HG03108 (cell line): ENCODE data around the gene HDAC7.

Experiments used
- ATAC-seq: cut with Tn5 transposase; IDR thresholded peaks from one replicate; pipeline ENCODE4 v1.9.1; 2021; ENCODE audit warnings: moderate library complexity; ENCODE audit not compliant: unreplicated experiment

Gene HDAC7

DNA sequence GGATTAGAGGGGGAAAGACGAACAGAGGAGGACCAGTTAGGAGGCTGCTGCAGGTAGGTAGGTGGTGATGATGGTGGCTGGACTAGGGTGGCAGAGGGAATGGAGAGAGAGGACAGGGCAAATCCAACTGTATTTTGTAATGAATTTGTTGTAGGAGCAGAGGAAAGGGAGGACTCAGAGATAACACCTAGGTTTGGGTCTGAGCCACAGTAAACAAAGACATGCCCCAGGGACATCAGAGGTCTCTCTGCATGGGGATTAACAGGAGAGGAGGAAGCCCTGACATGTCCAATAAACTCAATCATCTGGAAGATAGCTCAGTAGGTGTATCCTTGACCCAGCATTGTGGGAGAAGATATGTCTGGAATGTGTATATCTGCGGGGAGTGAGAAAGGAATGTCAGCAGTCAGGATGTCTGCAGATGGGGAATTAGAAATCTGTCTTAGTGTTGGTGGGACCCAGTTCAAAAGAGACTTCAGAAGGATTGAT, 51.3 kb downstream of the HDAC7 start:
- ATAC-seq: no peak

DNA sequence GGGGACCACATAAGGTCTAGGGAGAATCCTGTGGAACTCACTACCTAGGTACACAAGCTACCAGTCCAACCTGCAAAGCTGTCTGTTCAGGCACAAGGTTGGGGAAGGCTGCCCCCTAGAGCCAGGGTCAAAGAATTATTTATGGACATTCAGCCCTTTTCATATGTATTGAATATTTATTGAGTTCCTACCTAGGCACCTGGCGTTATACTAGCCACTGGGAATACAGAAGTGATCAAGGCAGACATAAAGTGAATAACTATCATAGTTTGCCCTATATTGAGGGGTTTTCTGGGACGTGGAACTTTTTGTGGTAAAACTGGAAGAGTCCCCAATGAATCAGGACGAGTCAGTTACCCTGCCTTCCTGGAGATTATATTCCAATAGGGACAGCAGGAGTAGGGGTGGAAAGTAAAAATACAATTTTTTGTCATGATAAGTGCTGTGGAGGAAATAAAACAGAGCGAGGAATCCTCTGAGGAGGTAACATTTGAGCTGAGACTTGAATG, 52.4 kb downstream of the HDAC7 start:
- no peak for ATAC-seq

DNA sequence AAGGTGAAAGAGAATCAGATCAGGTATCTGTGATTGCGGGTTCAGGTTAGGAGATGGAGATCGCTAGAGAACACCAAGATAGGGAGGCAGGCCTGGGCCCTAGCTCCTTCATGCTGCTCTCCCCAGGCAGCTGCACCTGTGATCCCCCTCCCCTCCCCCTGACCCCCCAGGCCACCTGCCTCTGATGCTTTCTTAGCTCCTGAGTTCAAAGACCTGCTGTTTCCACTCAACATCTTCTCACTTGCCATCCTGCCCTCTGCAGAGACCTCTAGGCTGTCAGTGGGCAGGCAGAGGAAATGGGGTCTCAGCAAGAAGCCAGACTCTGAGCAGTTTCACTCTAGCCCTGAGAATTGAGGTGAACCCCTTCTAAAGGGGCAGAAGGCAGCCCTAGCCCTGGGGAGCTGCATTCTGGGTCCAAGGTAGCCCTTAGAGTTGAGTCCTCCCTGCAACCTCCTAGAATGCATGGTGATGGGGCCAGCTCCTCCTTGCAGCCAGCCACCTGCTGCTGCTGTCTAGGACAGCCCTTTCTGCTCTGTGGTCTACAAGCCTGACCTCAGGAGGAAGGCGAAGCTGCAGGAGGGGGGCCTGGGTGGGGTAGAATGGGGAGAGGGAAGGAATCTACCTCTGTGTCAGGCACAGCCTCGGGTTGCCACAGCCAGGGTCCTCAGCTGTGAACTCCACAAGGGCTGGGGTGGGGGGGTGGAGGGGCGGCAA, 53.0 kb downstream of the HDAC7 start:
- no peak for ATAC-seq

DNA sequence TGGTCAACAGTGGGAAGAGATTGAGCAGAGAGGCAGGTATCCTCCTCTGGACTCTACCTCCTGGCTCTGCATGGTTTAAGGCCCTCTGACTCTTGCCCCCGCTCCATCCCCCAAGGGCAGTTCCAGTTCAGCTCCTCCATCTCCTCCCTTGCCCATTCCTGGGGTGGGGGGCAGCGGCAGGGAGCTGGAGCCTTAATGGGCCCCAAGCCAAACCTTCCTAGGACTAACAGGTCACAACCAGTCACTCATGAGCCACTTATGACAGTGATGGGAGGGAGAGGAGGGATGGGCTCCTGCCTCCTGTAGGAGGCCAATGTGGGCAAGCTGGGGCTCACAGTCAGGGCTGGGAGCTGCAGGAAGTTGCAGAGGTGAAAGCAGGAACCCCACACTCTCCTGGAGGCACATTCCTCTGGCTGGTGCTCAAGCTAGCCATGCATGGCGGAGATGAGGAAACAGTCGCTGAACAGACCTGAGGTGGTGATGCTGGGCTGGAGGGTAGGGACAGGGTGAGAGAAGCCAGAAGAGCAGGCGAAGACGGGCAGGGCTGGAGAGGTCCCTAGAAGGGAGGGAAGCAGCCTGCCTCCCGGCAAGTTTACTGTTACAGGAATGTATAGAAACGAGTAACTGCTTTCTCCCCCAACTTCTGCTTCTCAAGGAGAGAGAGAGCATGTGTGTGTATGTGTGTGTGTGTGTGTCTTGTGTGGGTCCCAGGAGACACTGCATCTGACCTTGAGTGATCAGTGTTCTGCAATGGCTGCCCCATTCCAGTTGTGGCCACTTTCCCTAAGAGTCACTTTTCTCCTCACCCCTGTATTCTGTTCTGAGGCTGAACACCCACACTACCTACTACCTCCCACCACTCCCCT, 56.0 kb downstream of the HDAC7 start:
- no peak for ATAC-seq

DNA sequence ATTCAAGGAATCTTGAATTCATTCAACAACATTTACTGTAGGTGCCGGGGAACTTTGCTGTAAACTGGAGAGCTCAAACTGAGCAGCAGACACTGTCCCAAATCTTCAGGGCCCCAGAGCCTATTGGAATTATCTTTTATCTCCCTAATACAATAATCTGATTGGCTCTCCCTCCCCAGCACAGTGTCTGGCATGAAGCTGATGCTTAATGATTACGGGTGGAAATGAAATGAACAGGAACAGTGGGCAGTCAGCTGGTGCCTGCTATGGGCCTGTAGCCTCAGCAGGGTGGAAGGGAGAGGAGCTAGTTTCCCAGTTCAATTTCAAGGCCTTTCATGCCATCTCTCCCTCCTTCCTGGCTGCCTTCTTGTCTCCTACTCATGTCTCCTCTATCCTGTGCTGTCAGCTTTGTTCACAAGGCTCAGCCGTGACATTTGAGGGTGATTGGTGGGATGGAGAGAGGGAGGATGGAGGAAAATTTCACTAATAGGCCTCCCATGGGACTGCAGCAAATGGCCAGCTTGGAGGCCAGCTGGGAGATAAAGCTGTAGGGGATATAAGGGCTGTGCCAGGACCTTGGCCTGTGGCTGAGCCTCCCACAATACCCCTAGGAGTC, 56.7 kb downstream of the HDAC7 start:
- ATAC-seq: no peak

DNA sequence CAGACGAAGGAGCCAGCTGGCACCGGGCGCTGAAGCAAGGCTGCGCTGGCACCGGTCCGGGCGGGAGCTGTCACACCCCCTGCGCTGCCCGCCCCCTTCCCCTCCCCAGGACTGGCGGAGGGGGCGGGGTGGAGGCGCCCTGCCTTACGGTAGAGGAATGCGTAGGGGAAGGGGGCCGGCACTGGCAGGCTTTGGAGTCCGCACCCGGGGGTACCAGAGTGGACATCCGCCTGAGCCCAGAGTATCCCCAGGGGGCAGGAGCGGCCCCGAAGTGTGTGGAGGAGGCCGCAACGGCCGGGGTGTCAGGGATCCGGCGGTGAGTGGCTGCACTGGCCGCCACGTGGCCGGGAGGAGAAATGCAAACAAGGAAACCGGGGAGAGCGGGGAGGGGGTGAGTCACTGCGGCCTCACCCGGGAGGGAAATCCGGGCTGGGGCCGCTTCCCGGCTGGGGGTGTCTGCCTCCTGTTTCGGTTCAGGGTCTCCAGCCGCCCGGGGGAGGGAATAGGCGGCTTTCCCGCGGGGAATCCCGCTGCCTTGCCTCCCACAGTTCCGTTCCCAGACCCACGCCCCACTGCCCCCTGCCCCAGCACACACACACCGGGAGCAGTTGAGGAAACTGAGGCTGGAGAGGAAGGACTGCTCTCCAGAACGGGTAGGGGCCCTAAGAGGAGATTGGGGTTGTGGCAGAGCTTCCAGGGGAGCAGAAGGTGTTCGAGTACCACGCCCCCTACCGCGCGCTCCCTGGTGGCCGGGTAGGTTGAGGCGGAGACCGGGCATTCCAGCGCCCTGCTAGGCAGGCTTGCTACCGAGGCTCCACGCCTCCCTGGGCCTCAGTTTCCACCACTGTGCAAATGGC, 60.6 kb downstream of the HDAC7 start, which contains the start of gene RAPGEF3:
TSS of gene RAPGEF3 (minus strand) at position 47 of the 857 bp plus-strand sequence. CDS start 324 bp downstream, outside the sequence.
- peak; percentile 40 for ATAC-seq

DNA sequence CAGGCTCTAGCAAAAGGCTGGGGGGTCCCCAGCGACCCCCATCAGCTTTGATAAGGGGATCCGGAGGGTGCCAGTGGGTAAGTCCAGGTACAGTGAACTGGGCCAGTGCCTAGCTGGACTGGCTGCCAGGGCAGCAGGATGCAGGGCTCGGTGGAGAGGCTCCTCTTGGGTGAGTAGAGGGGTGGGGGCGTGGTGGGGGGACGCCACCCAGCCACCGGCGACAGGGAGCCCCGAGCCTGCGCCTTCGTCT, 61.2 kb downstream of the HDAC7 start:
- ATAC-seq: no peak

DNA sequence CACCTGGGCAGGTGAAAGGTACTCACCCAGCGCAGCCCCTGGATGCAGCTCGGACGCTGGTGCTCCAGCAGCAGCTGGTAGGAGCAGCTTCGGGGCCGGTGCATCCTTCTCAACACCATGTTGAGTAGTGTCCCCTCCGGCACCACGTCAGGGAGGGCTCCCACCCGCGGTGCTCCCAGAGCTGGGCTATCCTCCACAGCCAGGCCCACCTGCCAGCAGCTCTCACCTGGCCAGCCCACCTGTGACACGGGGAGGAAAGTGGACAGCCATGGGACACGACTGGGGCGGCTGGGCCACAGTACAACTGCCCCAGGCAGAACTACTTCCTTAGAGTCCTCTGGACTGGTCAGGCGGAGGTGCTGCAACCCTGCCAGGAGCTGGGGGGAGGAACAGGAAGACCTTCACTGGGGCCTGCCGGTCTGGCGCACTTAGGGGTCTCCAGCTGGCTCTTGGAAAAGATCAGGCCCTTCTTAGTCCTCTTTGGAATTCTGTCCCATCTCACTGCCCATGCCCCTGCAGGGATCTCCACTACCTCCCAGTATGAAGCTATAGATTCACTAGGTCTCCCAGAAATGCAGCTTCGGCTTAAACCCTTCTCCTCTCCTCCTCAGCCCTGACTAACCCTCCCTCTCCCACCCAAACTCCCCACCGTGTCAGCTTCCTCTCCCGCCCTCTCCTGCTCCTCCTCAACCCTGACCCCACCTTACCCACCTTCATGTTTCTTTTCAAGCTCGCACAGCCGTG, 61.7 kb downstream of the HDAC7 start:
- no peak for ATAC-seq

DNA sequence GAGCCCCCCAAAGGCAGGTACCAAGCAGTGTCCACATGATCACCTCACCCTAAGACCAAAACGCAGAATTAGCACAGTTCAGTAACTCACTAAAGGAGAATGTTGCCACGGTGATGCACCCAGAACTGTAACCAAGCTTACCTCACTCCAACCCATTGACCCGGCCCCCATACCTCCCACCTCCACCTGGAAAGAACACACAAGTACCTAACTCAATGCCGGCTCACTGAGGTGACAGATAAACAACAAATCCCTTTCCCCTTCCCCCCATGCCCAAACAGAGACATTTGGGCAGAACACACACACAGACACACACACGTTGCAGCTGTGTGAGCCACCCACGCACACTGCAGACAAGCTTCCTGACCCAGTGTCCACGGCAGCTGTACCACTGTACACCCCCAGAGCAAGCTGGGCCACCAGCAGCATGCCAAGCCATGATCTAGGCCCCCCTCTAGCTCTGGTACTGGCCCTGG, 62.3 kb downstream of the HDAC7 start:
- no peak for ATAC-seq

DNA sequence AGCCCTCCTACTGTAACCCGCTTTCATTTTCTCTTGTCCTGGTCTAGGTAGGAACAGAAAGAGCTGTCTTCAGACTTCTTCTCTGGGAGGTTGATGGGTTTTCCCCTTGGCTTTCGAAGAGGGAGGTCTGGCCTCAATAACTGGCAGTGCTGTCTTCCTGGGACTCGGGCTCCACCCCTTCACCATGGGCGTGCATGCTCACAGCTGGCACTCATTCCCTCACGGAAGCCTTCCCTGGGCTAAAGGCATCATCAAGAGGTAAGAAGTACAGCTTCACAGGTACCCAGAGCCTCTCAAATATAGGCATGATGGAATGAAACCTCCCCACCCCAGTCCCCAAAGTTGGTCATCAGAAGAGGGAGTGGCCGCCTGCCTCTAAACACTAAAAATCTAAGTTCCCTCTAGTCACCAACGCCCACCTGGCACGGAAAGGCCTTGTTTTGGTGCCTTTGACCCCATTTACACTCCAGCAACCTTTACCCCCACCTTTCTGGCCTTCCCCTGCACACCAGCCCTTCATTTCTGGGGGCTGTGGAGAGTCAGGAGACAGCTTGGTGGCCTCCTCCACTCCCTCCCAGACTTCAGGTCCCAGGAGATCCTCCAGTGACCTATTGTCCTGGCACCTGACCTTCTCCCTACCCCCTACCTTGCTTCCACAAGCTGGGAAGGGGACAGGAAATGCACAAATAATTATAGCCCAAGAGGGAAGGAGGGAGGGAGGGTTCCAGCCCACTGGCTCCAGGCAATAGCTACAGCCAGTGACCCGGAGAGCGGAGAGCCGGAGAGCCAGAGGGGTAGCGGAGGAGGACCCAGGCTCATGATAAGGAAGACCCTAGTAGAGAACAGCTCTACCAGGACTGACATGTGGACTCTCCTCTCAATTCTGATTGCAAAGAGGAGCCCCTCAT, 63.8 kb downstream of the HDAC7 start:
- peak; percentile 75 for ATAC-seq

DNA sequence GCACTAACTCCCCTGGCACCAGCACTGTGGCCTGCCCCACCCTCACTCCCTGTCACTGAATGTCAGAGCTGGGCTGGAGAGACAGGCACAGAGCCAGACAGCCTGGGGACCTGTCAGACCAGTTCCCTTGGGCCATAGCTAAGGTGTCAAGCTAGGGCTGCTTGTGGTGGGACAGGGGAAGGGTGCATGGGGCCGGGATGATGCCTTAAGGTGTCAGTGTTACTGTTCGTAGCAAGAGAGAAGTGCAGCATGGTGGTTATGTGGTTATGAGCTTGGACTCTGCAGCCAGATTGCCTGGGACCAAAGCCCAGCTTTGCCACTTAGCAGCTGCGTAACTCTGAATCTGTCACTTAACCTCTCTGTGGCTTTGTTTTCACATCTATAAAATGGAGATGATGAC, 64.8 kb downstream of the HDAC7 start:
- ATAC-seq: no peak

DNA sequence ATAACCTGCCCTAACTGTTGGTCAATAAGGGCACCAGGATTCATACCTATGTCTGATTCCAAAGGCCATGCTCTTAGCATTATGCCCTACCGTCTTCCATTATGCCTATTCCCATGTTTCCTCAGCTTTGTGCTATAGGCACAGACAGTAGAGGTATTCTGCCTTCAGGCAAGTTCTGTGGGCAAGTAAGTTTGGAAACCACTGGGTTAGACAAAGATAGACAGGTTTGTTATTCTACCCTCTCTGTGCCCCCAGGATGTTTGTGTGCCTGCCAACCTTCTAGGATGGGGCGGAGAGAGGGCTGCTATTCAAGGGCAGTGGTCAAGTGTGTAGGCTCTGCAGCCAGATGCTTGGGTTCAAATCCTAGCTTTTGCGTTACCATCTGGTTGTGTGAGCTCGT, 65.6 kb downstream of the HDAC7 start:
- ATAC-seq: no peak

DNA sequence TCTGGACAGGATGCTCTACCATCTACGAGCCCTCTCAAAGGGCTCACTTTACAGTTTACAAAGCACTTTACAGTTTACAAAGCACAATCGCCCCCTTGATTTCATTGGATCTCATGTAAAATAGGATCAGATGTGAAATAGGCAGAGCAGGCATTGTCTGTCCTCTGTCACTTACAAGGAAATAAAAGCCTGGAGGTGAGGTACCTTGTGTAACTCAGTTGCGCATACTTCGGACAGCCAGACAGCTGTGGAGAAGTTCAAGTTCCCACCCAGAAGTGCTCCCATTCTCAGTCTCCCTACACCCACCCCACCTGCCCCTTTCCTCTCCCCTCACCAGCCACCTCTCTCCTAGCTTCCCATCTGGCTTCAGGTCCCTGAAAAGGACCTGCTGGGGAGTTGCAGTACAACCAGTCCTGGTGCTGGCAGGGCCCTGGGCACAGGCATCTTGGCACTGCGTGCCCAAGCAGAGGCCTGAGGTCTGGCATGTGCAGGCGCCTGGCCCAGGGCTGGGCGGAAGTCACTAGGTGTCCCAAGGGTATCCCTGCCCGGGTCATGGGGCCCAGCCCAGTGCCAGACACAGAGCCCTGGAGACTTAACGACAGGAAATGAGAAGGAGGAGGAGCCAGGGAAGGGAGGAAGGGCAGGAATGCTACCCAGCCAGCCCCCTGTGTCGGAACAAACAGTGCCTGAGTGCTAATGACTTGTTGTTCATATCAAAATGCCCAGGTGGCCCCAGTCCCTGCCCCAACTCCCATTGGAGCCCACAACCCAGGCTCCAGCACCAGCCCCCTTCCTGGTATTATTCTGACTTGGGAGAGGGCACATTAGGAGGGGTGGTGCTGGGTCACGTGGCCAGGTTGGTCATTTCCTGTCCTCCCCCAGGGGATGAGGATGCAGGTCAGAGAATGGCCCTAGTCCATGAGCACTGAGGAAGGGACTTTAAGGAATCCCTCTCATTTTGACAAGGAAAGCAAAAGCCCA, 66.4 kb downstream of the HDAC7 start:
- no peak for ATAC-seq

DNA sequence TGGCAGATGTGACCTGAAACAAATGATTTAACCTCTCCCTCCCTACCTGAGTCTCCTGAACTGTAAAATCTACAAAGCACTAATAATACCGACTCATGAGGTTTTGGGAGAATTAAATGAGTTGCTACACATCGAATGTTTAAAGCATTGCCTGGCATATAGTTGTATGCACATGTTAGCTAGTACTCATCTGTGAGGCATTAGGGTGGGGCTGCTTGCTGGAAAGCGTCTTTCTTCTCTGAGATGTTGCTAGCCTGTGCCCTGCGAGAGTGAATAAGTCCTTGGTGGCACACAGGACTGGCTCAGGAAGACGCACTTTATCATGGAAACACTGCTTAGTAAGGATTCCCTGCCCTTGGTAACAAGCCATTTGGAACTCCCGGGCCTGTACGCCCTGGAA, 67.2 kb downstream of the HDAC7 start:
- no peak for ATAC-seq

DNA sequence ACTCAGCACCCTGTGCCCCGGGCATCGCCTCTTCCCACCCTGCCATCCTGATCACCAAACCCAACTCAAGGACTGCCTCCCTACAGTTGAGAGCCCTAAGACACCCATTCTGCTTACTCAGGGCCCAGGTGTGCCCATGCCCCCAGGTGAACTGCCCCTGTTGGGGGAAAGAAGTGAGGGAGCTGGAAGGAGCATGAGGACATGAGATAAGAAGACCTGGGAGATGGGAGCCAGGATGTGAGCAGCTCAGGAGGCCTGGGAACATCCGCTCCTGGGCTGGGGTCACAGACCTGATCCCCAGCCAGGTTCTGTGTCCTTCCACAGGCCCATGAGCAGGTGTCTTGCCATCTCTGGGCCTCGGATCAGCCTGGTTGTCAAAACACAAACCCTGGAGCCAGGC, 67.6 kb downstream of the HDAC7 start:
- ATAC-seq: no peak

DNA sequence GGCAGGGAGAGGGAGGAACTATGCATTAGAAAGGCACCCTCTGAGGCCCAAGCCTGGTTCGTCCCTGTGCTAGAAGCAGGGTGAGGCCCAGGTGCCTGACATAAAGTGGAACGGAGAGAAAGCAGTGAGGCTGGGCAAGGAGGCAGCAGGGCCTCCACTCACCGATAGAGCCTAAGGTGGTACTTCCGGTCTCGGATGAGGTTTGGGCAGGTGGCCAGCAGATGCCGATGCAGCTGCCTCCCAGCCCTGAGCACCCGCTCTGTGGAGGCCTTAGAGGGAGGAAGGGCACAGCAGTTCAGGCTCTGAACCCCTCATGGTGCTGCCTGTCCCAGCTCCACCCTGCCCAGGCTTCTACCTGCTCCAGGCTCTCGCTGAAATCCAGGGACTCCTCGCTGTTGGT, 68.1 kb downstream of the HDAC7 start:
- no peak for ATAC-seq

DNA sequence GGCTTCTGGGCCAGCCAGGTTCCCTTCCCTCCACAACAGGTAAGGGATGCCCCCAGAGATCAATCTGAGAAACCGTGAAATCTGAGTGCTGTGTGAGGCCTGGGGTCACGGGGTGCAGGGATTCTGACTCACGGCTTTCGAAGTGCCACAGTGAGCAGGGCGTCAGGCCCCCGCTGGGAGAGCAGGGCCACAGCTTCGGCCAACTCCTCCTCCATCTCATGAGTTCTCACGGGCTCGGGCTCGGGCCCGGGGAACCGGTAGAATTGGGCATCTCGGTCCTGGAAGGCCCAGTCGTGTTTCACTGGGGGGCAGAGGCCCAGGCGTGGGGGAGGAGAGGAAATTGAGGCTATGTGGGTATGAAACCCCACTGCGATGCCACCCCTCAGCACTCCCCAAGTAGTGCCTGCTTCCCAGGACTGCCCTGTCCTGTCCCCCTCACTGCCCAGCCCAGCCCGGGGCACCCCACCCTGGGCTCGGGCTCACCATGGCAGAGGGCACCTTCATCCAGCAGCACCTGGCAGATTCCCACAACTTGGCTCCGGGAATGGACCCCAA, 68.7 kb downstream of the HDAC7 start:
- ATAC-seq: no peak
